PC-3 (cell line): ENCODE results near the gene RLIM. TPM values are rescaled to one million over a fixed set of nuclear protein-coding genes. Genes with fewer than 3 reads are reported as not detected.

Experiments used
- ATAC-seq: fragments of 200-7000 bp; cut with Tn5 transposase; 2 replicates; pipeline ENCODE4 v1.9.1; 2020; ENCODE audit warnings: mild to moderate bottlenecking, moderate library complexity
- BruUV-seq: library from RNA; stranded (reverse); fragments of 400-500 nt; replicated peaks from 2 replicates; lab custom pipeline; 2021; lab: Mats Ljungman, UMichigan
- CTCF ChIA-PET: fragments of 300-600 bp; sonication (Branson Sonifier 250); formaldehyde crosslinking; loops from one replicate; lab custom pipeline; 2022; ENCODE audit warnings: antibody characterized with exemption; lab: Charles Lee
- POLR2A ChIA-PET: fragments of 300-600 bp; sonication (Branson Sonifier 250); formaldehyde crosslinking; loops from one replicate; lab custom pipeline; 2022; ENCODE audit warnings: antibody characterized with exemption; ENCODE audit not compliant: unreplicated experiment; lab: Charles Lee
- DNase-seq: peaks from one replicate; pipeline ENCODE4 v3.0.0-alpha.2; 2015
- H2AFZ ChIP-seq: fragments of 300-600 bp; sonication (generic); 2 replicates; pipeline ENCODE4 v1.6.0; 2016; ENCODE audit warnings: antibody characterized with exemption, low read length
- H3F3A ChIP-seq: fragments of 300-600 bp; sonication (generic); one replicate; pipeline ENCODE4 v1.6.0; 2017; ENCODE audit warnings: antibody characterized with exemption, low read length, control low read depth, mild to moderate bottlenecking; ENCODE audit not compliant: unreplicated experiment
- H3K27ac ChIP-seq: fragments of 300-600 bp; sonication (generic); 2 replicates; pipeline ENCODE4 v1.5.1; 2016; ENCODE audit warnings: mild to moderate bottlenecking, low read length
- H3K27me3 ChIP-seq: fragments of 300-600 bp; sonication (generic); 2 replicates; pipeline ENCODE4 v1.6.1; 2016; ENCODE audit warnings: low read length, mixed read lengths
- H3K36me3 ChIP-seq: fragments of 300-600 bp; sonication (generic); 2 replicates; pipeline ENCODE4 v1.6.1; 2016; ENCODE audit warnings: low read depth, mixed run types, low read length, mixed read lengths
- H3K4me1 ChIP-seq: fragments of 300-600 bp; sonication (generic); 2 replicates; pipeline ENCODE4 v1.5.1; 2016; ENCODE audit warnings: low read length; ENCODE audit not compliant: insufficient read depth
- H3K4me2 ChIP-seq: fragments of 300-600 bp; sonication (generic); 2 replicates; pipeline ENCODE4 v1.6.0; 2016; ENCODE audit warnings: low read length
- H3K4me3 ChIP-seq: fragments of 300-600 bp; sonication (generic); 2 replicates; pipeline ENCODE4 v1.5.1; 2016; ENCODE audit warnings: mild to moderate bottlenecking, low read length, mixed read lengths
- H3K79me2 ChIP-seq: fragments of 300-600 bp; sonication (generic); 2 replicates; pipeline ENCODE4 v1.6.1; 2017; ENCODE audit warnings: low read length, mixed read lengths
- H3K9ac ChIP-seq: fragments of 300-600 bp; sonication (generic); 2 replicates; pipeline ENCODE4 v1.6.0; 2016; ENCODE audit warnings: mild to moderate bottlenecking, low read length
- H3K9me2 ChIP-seq: fragments of 300-600 bp; sonication (generic); replicated peaks from 2 replicates; pipeline ENCODE4 v1.6.1; 2016; ENCODE audit warnings: mixed run types, low read length, mixed read lengths
- H3K9me3 ChIP-seq: fragments of 300-600 bp; sonication (generic); 2 replicates; pipeline ENCODE4 v1.6.1; 2016; ENCODE audit warnings: low read length, mixed read lengths
- H4K20me1 ChIP-seq: fragments of 300-600 bp; sonication (generic); 2 replicates; pipeline ENCODE4 v1.6.1; 2016; ENCODE audit warnings: low read length, mixed read lengths
- CTCF ChIP-seq: fragments of 300-600 bp; sonication (generic); conservative IDR thresholded peaks from 2 replicates; pipeline ENCODE4 v1.5.1; 2017; ENCODE audit warnings: antibody characterized with exemption, low read depth, mild to moderate bottlenecking, low read length
- EZH2 ChIP-seq: fragments of 300-600 bp; sonication (generic); IDR thresholded peaks from one replicate; pipeline ENCODE4 v1.6.1; 2017; ENCODE audit warnings: antibody characterized with exemption, mild to moderate bottlenecking, low read length; ENCODE audit not compliant: unreplicated experiment
- EZH2phosphoT487 ChIP-seq: fragments of 300-600 bp; sonication (generic); IDR thresholded peaks from 2 replicates; pipeline ENCODE4 v1.6.1; 2018; ENCODE audit warnings: mild to moderate bottlenecking, antibody characterized with exemption, low read length, borderline replicate concordance
- intact Hi-C: fragments of 100-400 bp; cut with micrococcal nuclease; formaldehyde crosslinking; loops from 2 replicates; pipeline ENCODE4 v1.9.0; 2023
- total RNA-seq: library from RNA; depleted of rRNA; stranded (reverse); fragments of >200 nt; gene quantifications from 2 replicates; pipeline ENCODE4 v1.2.3, GENCODE V29; 2014

RLIM gene
- total RNA-seq, 1 experiment from 2014 or later: 37.5 TPM

GRCh38 chrX:74606342-74606741, 8.1 kb downstream of the RLIM start:
- no peak overlapping the region for H3K4me3 ChIP-seq
- peaks cover 13% of the 10 kb centered on the region for H3K4me1 ChIP-seq
- DNase-seq (no peak), ATAC-seq (no peak)
- no peak overlapping the region for H3K9ac ChIP-seq
- POLR2A ChIA-PET: no interaction called here
- H3K36me3 ChIP-seq: peaks cover 19% of the 10 kb centered on the region
- H3K9me3 ChIP-seq: no peaks in the 10 kb centered on the region
- intact Hi-C loops: no loop called here
- no peaks in the 10 kb centered on the region for H3F3A ChIP-seq
- CTCF ChIA-PET: no interaction called here
- H3K79me2 ChIP-seq: peaks cover 94% of the 10 kb centered on the region
- no peak overlapping the region for H3K27ac ChIP-seq
- no peaks in the 10 kb centered on the region for H3K27me3 ChIP-seq
- BruUV-seq: no TSS peak
- no peak overlapping the region for H2AFZ ChIP-seq
- peaks cover 61% of the 10 kb centered on the region for H4K20me1 ChIP-seq
- H3K4me2 ChIP-seq: no peak overlapping the region
- H3K9me2 ChIP-seq: no peaks in the 10 kb centered on the region
- TF ChIP-seq EZH2phosphoT487: no peak
- no peak for TF ChIP-seq CTCF

- Histone ChIP-seq H3K9me2 (no peaks in the 10 kb centered on the region), H3K4me2 (no peak overlapping the region), H3K4me3 (no peak overlapping the region), H3K27me3 (no peaks in the 10 kb centered on the region), H3K9me3 (no peaks in the 10 kb centered on the region), H2AFZ (no peak overlapping the region), H3F3A (no peaks in the 10 kb centered on the region), H4K20me1 (peaks cover 69% of the 10 kb centered on the region), H3K27ac (no peak overlapping the region), H3K36me3 (peaks cover 9% of the 10 kb centered on the region; the same call in 1 of the 2 replicates), H3K9ac (no peak overlapping the region), H3K4me1 (peaks cover 13% of the 10 kb centered on the region), H3K79me2 (peaks cover 95% of the 10 kb centered on the region)
- no peak for DNase-seq
- TF ChIP-seq EZH2phosphoT487 (no peak), CTCF (no peak), EZH2 (no peak)
- no TSS peak for BruUV-seq
- intact Hi-C loops: no loop called here
- ChIA-PET CTCF (no interaction called here), POLR2A (no interaction called here)
- no peak for ATAC-seq
Observed at GRCh38 chrX:74603040-74603439, 11.4 kb downstream of the RLIM start.

GRCh38 chrX:74602142-74602541, 12.3 kb downstream of the RLIM start:
- Histone ChIP-seq H2AFZ (no peak overlapping the region), H3K36me3 (peaks cover 18% of the 10 kb centered on the region; the same call in 1 of the 2 replicates), H3K79me2 (peaks cover 97% of the 10 kb centered on the region), H3K4me1 (peaks cover 13% of the 10 kb centered on the region), H3K9me2 (no peaks in the 10 kb centered on the region), H4K20me1 (peaks cover 78% of the 10 kb centered on the region), H3K4me3 (no peak overlapping the region), H3K9me3 (no peaks in the 10 kb centered on the region), H3K27ac (no peak overlapping the region), H3K27me3 (no peaks in the 10 kb centered on the region), H3K4me2 (no peak overlapping the region), H3K9ac (no peak overlapping the region), H3F3A (no peaks in the 10 kb centered on the region)
- no peak for DNase-seq
- intact Hi-C loops: no loop called here
- BruUV-seq: no TSS peak
- TF ChIP-seq EZH2phosphoT487 (no peak), CTCF (no peak), EZH2 (no peak)
- POLR2A ChIA-PET: no interaction called here
- ATAC-seq: no peak
- CTCF ChIA-PET: no interaction called here
